ENCODE data around the gene WASHC4. TPM values are rescaled to one million over a fixed set of nuclear protein-coding genes. Genes with fewer than 3 reads are reported as not detected.

Gene WASHC4, protein sequence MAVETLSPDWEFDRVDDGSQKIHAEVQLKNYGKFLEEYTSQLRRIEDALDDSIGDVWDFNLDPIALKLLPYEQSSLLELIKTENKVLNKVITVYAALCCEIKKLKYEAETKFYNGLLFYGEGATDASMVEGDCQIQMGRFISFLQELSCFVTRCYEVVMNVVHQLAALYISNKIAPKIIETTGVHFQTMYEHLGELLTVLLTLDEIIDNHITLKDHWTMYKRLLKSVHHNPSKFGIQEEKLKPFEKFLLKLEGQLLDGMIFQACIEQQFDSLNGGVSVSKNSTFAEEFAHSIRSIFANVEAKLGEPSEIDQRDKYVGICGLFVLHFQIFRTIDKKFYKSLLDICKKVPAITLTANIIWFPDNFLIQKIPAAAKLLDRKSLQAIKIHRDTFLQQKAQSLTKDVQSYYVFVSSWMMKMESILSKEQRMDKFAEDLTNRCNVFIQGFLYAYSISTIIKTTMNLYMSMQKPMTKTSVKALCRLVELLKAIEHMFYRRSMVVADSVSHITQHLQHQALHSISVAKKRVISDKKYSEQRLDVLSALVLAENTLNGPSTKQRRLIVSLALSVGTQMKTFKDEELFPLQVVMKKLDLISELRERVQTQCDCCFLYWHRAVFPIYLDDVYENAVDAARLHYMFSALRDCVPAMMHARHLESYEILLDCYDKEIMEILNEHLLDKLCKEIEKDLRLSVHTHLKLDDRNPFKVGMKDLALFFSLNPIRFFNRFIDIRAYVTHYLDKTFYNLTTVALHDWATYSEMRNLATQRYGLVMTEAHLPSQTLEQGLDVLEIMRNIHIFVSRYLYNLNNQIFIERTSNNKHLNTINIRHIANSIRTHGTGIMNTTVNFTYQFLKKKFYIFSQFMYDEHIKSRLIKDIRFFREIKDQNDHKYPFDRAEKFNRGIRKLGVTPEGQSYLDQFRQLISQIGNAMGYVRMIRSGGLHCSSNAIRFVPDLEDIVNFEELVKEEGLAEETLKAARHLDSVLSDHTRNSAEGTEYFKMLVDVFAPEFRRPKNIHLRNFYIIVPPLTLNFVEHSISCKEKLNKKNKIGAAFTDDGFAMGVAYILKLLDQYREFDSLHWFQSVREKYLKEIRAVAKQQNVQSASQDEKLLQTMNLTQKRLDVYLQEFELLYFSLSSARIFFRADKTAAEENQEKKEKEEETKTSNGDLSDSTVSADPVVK
- total RNA-seq = 12.3 and 18.5 TPM in 2 replicates
- polyA plus RNA-seq = 24.1 and 41.1 TPM in 2 replicates

DNA sequence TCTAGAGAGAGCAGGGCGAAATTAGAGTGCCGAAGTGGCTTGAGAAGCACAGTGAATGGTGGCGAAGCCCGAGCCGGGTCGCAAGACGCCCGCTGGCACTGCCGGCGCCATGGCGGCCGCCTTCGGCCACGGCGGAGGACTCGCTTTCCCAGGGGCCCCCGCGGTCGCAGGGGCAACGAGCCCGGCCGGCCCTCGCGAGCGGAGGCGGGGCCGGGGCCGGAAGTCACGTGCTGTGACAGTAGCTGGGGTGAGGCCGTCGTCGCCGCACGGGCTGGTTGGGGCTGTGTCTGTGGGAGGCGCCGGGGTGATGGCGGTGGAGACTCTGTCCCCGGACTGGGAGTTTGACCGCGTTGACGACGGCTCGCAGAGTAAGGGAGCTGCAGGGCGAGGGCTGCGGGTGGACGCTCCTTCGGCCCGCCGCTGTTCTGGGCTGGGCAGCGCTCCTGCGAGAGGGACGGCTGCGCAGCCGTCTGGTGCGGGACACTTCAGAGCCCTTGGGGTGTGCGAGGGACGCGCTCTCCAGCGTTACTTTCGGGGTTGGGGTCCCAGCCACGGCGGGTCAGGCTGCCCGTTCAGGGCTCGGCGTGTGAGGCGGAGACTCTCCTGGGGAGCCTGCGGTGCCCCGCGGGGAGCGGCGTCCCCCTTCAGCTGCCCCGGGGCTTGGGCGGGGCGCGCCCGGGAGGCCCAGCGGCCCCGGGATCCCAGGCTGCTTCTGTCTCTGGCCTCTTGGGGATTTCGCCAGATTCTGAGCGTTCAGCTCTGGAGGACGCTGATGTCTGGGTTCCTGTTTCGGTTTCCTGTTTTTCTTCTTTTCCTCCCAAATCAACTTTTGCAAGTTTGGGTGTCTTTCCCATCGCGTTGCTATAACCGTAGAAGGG lies at the start of gene WASHC4:
TSS of gene WASHC4 (plus strand) at position 238 of the 878 bp plus-strand sequence. CDS start at position 308, 70 bp downstream.
- no peaks in the 10 kb centered on the region for H3K27me3 ChIP-seq
- no peaks in the 10 kb centered on the region for H3K9me3 ChIP-seq (ENCODE audit: low read depth)
- TF ChIP-seq, protein P1, sequence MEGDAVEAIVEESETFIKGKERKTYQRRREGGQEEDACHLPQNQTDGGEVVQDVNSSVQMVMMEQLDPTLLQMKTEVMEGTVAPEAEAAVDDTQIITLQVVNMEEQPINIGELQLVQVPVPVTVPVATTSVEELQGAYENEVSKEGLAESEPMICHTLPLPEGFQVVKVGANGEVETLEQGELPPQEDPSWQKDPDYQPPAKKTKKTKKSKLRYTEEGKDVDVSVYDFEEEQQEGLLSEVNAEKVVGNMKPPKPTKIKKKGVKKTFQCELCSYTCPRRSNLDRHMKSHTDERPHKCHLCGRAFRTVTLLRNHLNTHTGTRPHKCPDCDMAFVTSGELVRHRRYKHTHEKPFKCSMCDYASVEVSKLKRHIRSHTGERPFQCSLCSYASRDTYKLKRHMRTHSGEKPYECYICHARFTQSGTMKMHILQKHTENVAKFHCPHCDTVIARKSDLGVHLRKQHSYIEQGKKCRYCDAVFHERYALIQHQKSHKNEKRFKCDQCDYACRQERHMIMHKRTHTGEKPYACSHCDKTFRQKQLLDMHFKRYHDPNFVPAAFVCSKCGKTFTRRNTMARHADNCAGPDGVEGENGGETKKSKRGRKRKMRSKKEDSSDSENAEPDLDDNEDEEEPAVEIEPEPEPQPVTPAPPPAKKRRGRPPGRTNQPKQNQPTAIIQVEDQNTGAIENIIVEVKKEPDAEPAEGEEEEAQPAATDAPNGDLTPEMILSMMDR (IDR thresholded peaks at IDR 0.05; ENCODE audit: low read depth, low read length) = no peak
- H3K4me1 ChIP-seq (ENCODE audit: low read depth) = peaks cover 20% of the 10 kb centered on the region
- H3K27ac ChIP-seq = peak within 1 kb of the TSS; percentile 93
- H3K36me3 ChIP-seq = no peaks in the 10 kb centered on the region
- peak within 1 kb of the TSS; percentile 79 for H3K4me3 ChIP-seq
- peak; percentile 94 to 96 for DNase-seq (ENCODE audit: low read depth in 1 of 2, low spot score in 1 of 2)

DNA sequence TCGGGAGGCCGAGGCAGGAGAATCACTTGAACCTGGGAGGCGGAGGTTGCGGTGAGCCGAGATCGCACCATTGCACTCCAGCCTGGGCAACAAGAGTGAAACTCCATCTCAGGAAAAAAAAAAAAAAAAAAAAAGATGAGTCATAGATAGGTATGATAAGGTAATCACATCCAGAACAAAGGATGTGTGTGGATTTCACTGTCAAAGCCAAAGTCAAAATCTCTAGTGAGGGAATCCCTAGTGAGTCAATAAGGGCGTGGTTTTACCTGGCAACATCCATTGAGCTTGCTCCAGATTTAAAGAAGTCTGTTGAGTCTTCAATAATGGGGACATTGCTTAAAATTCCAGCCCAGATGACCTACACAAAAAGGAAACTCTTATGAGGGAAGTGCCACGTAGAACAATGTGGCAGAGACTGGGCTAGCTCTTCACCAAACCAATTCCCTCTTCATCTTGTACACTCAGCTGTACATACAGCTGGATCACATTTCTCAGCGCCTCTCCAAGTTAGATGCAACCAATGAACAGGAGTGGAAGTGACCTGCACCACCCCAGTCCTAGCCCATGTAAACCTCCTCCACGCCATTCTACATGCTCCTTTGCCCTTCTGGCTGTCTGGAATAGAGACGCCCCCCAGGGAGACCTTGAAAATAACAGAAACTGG lies 46.7 kb upstream of the WASHC4 start:
- Histone ChIP-seq H3K4me1 (ENCODE audit: low read depth) (peaks cover 8% of the 10 kb centered on the region), H3K4me3 (no peak overlapping the region), H3K27me3 (no peaks in the 10 kb centered on the region), H3K27ac (no peak overlapping the region), H3K36me3 (no peaks in the 10 kb centered on the region), H3K9me3 (ENCODE audit: low read depth) (no peaks in the 10 kb centered on the region)
- TF ChIP-seq, protein P1 (IDR thresholded peaks at IDR 0.05; ENCODE audit: low read depth, low read length) = no peak
- no peak for DNase-seq (ENCODE audit: low read depth in 1 of 2, low spot score in 1 of 2)

DNA sequence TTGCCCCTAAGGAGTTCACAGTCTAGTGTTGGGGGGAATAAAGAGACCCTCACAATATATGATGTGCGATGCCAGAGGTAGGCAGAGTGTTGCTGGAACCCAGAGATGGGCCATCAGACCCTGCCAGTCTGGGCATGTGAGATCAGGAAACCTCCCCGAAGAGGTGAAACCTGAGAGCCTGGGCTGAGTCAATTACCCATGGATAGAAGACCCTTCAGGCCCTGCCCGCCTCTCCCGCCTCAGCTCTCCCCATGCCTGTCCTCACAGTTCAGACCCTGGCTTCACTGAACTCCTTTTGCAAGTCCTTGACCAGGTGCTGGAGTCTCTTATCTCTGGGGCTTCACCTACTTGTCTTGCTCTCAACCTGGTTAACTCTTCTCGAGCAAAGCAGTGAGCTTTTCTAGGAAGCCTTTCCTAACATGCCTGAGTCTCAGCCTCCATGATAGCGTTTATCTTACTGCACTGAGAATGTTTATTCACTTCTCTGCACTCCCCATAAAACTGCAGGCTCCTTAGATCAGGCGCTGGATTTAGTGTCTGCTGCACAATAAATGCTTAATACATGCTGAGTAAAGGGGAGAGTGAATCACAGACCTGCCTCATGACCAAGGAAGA lies 42.9 kb upstream of the WASHC4 start:
- TF ChIP-seq, protein P1 (IDR thresholded peaks at IDR 0.05; ENCODE audit: low read depth, low read length) = no peak
- H3K36me3 ChIP-seq = no peaks in the 10 kb centered on the region
- peak in 1 of 2 donors; percentile 20 for DNase-seq (ENCODE audit: low read depth in 1 of 2, low spot score in 1 of 2)
- no peak overlapping the region for H3K27ac ChIP-seq
- no peaks in the 10 kb centered on the region for H3K27me3 ChIP-seq
- peaks cover 8% of the 10 kb centered on the region for H3K4me1 ChIP-seq (ENCODE audit: low read depth)
- H3K9me3 ChIP-seq (ENCODE audit: low read depth) = no peaks in the 10 kb centered on the region
- no peak overlapping the region for H3K4me3 ChIP-seq

DNA sequence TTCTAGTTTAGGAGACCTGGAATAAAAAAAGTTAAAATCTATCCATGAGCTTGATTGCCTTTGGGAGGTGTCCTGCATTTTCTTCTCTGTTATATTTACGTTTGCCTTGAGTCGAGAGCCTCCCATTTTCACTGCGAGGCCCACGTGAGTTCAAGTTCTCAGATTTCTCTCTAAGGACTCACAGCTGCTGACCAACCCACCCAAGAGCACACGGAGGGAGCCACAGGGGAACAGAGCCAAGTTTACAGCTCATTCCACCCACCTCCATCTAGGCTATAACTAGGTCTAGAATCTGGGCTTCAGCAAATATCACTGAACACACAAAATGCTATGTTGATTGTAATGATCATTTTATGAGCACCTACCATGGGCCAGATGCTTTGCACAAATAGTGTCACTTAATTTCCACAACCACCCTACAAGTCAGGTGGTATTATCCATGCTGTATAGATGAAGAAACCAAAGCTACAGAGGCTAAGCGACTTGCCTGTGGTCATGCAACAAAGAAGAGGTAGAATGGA lies 40.0 kb upstream of the WASHC4 start:
- TF ChIP-seq, protein P1 (IDR thresholded peaks at IDR 0.05; ENCODE audit: low read depth, low read length) = no peak

More for the DNA sequence above, 40.0 kb upstream of the WASHC4 start:
- DNase-seq (ENCODE audit: low read depth in 1 of 2, low spot score in 1 of 2) = peak in 1 of 2 donors; percentile 15
- Histone ChIP-seq H3K27ac (no peak overlapping the region), H3K36me3 (no peaks in the 10 kb centered on the region), H3K27me3 (no peaks in the 10 kb centered on the region), H3K4me3 (no peak overlapping the region), H3K9me3 (ENCODE audit: low read depth) (no peaks in the 10 kb centered on the region), H3K4me1 (ENCODE audit: low read depth) (peaks cover 8% of the 10 kb centered on the region)
